Muscle of arm (tissue), 12 donors: Measurements from ENCODE around the gene NADSYN1. TPM values are rescaled to one million over a fixed set of nuclear protein-coding genes. Genes with fewer than 3 reads are reported as not detected.

Source experiments
- DNase-seq: peaks from one replicate; pipeline ENCODE4 v3.0.0-alpha.2; 2013
- polyA plus RNA-seq, 12 donors: library from polyadenylated mRNA; unstranded; fragments of 120-200 nt; gene quantifications; one replicate each; pipeline ENCODE4 v1.2.1, GENCODE V29; 2013; ENCODE audit not compliant: insufficient read length in 12 of 12

Gene NADSYN1
- polyA plus RNA-seq, 12 donors = 16.0 to 63.6 (median 23.0) TPM; not detected in 1

DNA sequence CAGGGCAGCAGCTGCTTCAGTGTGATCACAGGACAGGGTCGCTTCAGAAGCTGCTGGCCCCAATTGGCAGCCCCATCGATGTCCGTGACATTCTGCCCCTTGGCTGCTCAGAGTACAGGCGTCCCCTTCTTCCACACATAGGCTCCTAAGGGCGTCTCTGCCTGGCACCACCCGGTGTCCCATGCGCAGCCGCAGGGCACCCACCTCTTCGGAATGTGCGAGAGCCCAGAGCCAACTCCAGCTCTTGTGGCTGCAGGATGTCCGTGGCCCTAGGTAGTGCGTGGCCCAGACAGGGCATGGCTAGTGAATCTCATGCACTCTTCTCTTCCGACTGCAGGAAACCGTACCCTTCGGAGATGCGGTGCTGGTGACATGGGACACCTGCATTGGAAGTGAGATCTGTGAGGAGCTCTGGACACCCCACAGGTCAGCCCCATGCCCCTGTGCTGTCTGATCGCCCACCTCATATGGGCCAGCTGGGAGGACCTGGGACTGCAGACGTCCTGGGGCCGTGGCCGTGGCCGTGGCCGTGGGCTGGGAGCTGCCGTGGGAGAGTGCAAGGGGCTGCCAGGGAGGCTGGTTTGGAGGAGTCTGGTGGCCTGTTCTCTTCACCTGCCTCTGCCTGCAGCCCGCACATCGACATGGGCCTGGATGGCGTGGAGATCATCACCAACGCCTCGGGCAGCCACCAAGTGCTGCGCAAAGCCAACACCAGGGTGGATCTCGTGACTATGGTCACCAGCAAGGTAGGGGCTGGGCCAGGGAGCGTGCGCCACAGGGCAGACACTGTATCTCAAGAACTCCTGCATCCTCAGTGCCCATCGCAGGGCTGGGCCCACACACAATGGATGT lies 20.2 kb downstream of the NADSYN1 start:
- no peak for DNase-seq

DNA sequence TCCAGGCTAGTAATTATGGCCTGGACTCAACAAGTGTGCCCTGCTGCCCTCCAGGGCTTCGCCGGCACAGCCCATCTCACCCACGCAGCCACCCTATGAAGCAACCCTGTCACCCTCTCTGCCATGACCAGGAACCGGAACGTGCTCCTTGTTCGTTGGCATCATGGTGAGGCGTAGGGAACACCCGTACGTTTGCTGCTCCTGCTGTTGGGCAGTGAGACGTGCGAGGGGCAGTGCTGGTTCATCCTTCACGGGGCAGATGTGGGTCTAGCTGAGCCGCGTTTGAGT lies 20.7 kb downstream of the NADSYN1 start:
- DNase-seq = no peak

DNA sequence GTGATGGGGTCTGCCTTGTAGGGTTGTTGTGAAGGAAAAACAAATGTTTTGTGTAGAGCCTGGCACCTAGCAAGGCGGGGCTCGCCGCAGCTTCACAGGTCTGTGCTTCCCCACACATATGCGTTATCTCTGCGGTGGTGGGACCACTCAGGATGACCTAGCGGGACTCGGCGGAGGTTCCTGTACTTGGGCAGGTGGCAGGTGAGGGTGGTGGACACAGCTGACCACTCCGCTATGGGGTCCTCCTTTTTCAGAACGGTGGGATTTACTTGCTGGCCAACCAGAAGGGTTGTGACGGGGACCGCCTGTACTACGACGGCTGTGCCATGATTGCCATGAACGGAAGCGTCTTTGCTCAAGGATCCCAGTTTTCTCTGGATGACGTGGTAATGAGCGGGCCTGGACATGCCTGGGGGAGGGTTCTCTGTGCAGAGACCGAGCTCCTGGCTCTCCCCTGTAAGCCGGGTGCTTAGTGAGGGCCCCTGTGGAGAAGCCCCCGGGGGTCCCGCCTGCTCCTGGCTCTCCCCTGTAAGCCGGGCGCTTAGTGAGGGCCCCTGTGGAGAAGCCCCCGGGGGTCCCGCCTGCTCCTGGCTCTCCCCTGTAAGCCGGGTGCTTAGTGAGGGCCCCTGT lies 21.3 kb downstream of the NADSYN1 start:
- DNase-seq = no peak

DNA sequence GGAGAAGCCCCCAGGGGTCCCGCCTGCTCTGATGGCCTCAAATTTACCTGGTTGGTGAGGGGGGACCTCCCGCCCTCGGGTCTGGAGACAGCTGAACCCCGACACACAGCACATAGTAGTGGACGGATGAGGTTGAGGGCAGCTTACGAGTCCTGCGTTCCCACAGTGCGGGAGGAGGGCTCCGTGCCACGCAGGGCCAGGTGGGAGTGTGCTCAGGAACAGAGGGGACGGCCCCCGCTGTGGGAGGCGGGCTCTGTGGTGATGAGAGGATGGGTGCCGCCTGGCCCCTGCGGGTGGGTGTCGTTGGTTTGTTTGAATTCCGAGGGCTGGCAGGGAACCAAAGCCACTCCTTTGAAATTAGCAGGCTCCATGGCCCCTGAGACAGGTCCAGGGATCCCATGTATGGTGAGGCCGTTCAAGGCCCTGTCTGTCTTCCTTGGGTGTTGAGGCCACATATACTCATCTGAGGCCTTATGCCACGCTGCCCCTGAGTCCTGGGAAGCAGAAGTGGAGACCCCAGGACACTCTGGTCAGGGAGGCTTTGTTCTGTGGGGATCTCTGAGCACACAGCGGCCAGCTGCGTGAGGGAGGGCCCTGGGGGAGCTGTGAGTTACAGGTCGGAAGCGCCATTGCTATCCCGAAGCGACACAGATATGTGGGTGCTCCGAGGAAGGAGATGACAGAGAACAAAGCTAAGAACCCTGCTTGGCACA lies 21.9 kb downstream of the NADSYN1 start:
- no peak for DNase-seq

DNA sequence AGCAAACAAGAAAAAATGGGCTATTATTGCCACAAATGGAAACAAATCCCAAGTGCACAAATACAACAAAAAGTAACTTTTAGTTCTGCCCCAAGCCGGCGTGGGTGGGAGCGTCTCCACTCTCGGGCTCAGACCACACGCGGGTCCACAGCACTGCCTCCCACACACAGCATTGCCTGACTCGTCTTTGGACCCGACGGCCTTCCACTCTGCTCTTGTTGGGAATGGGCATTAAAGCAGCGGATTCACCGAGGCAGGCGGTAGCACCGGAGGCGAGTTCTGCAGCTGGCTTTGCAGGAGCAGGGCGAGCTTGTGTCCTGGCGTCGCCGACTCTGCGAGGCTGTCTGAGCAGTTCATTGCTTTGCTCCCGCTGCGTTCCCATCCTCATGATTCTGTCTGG lies 23.0 kb downstream of the NADSYN1 start:
- no peak for DNase-seq

DNA sequence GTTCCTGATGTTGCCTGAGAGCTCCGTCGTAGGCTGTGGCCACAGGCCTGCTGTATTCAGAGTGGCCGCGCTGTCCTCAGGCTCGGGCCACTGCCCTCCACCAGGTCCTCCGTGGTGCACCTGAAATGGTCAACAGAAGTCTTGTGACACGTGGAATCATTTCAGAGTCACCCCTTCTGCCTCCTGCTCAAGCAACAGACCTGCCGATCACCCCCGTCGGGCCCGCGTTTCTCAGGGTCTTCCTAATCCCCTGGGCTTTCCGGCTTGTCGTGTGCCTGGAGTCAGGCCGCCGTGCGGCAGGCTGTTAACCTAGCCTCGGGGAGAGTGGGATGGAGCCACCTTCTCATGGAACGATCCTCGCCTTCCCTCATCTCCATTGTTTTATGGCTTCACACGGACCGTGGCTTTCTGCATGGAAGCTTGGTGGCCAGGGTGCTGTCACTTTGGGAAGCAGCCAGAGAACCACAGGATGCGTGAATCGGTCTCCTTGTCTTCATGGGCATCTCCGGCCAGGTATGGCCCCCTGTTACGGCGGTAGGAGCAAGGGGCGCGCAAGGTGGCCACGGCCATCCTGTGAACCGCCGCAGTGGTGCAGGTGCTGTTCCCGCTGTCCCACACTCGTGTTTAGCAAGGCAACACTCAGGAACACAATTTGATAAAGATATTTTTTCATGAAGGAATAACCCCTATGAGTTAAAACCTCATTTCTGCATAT lies 24.1 kb downstream of the NADSYN1 start:
- DNase-seq = no peak

DNA sequence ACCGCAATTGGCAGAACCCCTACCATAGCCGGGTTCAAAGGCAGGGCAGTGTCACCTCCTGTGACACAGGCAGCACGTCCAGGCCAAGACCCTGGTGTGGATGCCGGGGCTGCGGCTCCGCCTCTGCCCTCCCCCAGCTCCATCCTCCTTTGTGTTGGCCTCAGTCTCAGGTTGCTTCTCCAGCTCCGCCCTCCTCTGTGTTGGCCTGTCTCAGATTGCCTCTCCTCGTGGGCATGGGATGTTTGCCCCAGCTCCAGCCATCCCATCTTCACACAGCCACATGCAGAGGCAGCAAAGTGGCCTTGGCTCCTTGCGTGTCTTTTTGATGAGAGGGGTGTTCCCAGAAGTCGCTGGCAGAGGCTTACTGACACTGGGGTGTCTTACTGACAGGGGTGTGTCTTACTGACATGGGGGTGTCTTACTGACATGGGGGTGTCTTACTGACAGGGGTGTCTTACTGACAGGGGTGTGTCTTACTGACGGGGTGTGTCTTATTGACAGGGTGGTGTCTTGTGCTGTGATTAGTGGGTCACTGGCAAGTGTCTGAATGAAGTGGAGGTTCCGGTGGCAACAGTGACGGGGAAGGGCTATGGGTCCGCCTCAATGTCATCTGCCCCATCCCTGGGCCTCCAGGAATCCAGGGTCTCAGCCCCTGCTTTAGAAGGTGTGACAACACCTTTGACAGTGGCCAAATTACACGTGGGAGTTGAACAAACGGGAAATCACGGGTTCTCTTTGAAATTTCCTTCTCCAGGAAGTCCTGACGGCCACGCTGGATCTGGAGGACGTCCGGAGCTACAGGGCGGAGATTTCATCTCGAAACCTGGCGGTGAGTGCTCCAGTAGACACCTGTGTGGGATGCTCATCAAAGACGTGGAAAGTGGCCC lies 24.9 kb downstream of the NADSYN1 start:
- DNase-seq = no peak

DNA sequence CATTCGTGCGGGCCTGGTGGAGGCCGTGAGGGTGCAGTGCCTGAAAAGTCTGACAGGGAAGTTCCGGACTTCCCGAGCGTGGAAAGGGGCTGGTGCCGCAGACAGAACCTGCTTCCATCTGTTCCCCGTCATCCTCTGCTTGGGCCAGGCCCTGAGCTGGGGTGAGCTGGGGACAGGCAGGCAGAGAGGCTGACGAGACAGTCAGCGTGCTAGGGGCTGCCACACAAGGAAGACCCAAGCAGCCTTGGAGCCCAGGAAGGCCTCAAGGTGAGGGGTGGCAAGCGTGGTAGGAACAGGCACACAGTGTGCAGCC lies 25.5 kb downstream of the NADSYN1 start:
- no peak for DNase-seq

DNA sequence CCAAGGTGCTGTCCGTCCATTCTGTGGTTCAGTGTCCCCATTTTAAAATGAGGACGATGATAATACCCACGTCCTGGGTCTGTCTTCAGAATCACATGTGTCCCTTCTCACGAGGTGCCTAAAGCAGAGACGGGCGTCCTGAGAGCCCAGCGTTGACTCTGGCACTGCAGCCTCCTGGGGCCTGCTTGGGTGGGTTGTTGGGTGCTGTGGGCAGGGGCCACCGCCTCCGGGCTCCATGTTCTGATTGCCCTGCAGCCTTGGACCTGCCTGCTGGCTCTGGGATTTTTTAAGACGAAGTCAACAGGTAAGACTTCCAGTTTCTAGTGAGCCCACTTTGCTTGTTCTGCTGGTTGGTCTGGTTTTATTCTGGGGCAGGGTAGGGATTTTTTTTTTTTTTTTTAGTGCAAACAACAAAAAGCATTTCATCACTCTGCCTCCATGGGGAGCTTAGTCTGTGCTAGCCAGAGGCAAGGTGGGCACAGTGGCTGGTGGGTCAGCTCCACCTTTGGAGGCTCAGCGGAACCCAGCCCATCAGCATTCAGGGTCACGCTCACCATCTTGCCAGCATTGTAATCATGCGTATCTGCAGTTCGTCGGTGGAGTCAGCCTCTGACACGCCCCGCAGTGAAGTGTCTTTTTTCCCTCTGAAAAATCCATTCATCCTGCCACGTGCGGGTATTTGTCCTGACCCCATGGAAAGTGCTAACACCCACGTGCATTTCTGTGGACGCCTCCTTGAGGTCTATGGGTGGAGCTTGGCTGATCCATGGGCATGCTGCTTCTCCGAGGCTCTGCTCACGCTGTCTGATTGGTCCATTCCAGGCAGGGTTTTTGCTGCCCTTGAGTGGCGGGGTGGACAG lies 28.3 kb downstream of the NADSYN1 start:
- no peak for DNase-seq

DNA sequence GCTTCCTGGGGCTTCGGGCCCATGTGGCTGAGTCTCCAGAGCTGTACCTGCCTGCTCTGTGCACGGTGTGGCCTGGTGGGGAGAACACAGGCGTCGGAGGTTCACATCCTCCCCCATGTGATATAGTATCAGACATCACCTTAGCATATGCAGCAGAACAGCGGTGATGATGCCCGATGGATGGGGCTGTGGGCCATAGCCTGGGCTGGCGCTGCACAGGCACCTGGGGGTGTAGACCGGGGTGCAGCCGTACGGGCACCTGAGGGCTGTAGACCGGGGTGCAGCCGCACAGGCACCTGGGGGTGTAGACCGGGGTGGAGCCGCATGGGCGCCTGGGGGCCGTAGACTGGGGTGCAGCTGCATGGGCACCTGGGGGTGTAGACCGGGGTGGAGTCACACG lies 29.2 kb downstream of the NADSYN1 start:
- DNase-seq = no peak

DNA sequence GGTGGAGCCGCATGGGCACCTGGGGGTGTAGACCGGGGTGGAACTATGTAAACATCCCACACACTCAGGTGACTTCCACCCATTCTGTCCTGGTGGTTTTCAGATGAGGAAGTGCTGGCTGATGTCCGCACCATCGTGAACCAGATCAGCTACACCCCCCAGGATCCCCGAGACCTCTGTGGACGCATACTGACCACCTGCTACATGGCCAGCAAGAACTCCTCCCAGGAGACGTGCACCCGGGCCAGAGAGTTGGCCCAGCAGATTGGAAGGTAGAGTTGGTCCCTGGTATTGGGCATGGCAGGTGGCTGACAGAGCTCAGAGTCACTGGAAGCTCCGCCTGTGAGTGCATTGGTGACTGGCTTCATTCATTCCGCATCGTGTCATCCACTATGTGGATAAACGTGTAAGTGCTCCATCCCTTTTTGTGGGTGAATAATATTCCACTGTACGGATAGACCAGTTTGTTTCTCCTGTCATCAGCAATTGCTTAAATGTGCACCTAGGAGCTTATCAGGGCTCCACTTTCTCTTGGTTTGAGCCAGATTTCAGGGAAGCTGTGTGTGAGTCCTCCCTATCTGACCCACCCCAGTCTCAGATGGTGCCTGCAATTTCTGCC lies 29.9 kb downstream of the NADSYN1 start:
- DNase-seq = no peak

DNA sequence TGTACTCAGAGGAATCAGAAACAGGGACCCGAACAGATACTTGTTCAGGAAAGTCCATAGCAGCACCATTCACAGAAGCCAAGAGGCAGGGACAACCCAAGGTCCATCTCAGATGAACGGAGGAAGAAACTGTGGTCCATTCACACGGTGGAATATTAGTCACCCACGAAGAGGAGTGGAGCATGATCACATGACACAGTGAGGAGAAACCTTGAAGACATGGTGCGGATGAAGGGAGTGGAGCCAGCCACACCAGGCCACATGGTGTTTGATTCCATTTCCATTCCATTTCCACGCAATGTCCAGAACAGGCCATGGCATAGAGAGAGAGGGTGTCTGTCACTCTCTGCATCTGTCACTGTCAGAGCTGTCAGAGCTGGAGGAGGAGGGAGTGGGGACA lies 30.7 kb downstream of the NADSYN1 start:
- DNase-seq = no peak

DNA sequence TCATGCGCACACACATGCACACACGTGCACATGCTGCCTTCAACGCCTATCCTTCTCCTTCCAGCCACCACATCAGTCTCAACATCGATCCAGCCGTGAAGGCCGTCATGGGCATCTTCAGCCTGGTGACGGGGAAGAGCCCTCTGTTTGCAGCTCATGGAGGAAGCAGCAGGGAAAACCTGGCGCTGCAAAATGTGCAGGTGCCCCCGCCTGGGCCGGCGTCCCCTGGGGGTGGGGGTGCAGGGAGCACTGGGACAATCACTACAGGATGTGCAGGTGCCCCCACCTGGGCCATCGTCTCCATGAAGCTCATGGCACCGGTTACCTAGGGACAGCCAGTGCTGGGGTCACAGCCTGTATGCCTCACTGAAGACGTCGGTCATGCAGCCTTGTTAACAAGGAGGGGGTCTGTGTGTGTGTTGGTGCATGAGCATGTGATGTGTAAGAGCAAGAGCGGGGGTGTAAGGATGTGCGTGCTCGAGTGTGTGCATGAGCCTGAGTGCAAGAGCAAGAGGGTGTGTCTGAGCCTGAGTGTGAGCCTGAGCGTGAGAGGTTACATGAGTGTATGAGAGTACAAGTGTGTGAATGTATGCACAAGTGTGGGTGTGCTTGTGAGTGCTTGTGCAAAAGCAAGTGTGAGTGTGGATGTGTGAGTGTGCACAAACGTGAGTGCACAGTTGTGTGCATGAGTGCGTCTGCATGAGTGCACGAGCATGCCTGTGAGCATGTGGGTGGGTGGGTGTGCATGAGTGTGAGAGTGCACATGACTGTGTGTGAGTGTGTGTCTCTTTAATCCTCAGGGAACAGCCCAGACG lies 31.5 kb downstream of the NADSYN1 start:
- no peak for DNase-seq

DNA sequence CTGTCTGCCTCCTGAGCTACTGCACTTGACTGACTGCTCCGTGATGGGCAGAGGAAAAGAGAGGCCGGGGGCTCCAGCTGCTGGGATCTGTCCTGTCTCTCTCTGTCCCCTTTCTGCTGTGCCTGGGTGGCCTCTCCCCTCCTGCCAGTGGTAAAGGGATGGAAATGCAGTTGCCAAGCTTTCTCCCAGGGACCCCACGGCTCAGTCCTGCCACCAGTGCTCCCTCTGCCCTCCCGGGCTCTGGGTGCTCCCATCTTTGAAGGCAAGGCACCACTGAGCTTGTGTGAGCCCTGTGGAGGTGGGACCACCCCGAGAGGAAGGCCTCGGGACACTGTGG lies 32.0 kb downstream of the NADSYN1 start:
- DNase-seq = no peak

DNA sequence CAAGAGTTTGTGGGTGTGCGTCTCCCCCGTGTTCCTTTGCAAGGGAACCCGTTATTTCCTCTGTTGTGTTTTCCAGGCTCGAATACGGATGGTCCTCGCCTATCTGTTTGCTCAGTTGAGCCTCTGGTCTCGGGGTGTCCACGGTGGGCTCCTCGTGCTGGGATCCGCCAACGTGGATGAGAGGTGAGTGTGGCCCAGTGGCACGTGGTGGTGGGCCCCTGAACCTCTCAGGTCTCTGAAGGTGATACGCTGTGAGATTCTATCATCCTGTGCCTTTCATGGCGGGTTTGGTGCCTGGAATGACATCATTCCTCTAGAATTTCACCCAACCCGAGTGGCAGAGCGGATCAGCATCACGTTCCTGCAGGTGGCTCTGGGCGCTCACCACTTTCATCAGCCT lies 32.5 kb downstream of the NADSYN1 start:
- DNase-seq = no peak

DNA sequence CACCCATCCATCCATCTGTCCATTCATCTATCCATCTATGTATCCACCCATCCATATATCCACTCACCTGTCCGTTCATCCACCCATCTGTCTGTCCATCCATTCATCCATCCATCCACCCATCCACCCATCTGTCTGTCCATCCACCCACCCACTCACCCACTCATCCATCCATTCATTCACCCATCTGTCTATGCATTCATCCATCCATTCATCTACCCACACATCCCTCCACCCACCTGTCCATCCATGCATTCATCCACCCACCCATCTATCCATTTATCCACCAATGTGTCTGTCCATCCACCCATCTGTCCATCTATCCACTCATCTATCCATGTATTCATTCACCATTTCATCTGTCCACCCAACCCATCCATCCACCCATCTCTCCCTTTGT lies 33.3 kb downstream of the NADSYN1 start:
- no peak for DNase-seq

DNA sequence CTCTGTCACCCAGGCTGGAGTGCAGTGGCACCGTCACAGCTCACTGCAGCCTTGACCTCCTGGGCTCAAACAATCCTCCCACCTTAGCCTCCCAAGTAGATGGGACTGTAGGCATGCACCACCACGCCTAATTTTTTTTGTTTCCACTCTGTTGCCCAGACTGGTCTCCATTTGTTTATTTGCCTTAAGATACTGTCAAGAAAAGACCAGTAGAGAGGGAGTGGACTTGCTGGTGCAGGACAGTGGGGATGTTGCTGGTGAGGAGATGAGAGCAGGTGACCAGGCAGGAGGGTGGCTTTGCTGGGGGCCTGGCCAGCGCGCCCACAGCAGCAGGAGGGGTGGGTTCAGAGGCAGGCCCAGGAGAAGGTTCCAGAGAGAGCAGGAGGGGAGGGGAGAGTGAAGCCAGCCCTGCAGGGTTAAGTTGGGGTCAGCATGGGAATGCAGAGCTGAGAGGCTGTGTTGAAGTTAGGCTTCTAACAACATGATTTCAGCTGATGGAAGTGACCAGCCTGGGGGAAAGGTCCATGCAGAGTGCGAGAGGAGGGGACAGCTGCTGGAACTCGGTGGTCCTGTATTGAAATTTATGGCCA lies 35.8 kb downstream of the NADSYN1 start:
- DNase-seq = no peak

DNA sequence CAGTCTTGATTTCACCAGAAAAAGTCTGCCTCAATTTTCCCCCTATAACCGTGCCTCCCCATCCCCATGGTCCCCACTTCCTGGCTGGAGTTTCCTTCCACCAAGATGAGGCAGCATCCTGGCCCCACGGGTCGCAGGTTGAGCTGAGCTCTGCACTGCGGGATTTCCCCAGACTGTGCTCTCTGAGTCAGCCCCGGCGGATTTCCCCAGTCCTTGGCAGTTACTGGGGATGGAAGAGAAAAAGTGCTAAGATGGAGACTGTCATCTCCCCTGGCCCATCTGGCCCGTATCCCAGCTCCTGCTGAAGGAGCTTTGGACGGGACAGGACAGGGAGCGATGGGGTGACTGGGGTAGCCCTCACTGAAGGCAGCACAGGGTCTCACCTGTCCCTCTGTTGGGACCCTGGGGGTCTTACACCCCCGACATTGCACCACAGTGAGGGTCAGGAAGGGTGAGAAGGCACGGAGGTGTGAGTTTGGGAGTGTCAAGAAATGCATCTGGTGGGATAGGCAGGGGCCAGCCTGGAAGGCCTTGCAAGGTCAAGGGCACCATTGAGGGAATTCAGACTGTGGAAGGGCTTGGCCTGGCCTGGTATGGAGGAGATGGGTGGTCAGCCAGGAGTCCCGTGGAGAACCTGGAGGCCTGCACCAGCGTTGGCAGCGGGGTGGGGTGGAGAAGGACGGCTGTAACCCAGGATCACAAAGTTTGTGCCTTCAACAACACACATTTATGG lies 36.5 kb downstream of the NADSYN1 start:
- DNase-seq = no peak
